Measurements from ENCODE around the gene CDK4. TPM values are rescaled to one million over a fixed set of nuclear protein-coding genes. Genes with fewer than 3 reads are reported as not detected.
A peak's percentile ranks its signal among the peaks of the same experiment; 100 is the strongest.

CDK4 gene
- total and polyA plus RNA-seq, 7 donors, result 38.0 to 105 (median 56.6) TPM

GRCh38 chr12:57743769-57744168 lies 8.3 kb downstream of the CDK4 start:
- Histone ChIP-seq H3K27ac (peak overlapping the region; percentile 97), H3K36me3 (ENCODE audit: insufficient read depth in 1 of 2, low read depth in 1 of 2) (peaks cover 11 to 29% of the 10 kb centered on the region in 2 donors), H3K27me3 (ENCODE audit: insufficient read depth in 3 of 3, low read length in 2 of 3) (peaks cover 0 to 20% (median 5%) of the 10 kb centered on the region in 3 donors), H3K9me3 (no peaks in the 10 kb centered on the region), H3K4me3 (peak overlapping the region; percentile 96), H3K4me1 (peaks cover 11% of the 10 kb centered on the region)
- intact Hi-C loops (cut with DNase I), result no loop called here
- 94 to 96% (median 96%) methylated on average over 2 of the region's 2 CpGs for WGBS, 3 donors
- no peak for TF ChIP-seq CTCF (IDR thresholded peaks at IDR 0.05)
- ATAC-seq, result no peak
- no peak for DNase-seq

- no peak for ATAC-seq
- intact Hi-C loops (cut with DNase I), result no loop called here
- 46 to 52% (median 48%) methylated on average over 14 of the region's 14 CpGs for WGBS, 3 donors
- peak in 1 of 2 donors; percentile 67 for DNase-seq
- no peaks in the 10 kb centered on the region for H3K9me3 ChIP-seq
- peak overlapping the region; percentile 16 for H3K27ac ChIP-seq
- peak overlapping the region; percentile 15 for H3K4me3 ChIP-seq
- no peak for TF ChIP-seq CTCF (IDR thresholded peaks at IDR 0.05)
- H3K27me3 ChIP-seq (ENCODE audit: insufficient read depth in 3 of 3, low read length in 2 of 3), result peaks cover 0 to 36% (median 15%) of the 10 kb centered on the region in 3 donors
- H3K36me3 ChIP-seq (ENCODE audit: insufficient read depth in 1 of 2, low read depth in 1 of 2), result peaks cover 4 to 13% of the 10 kb centered on the region in 2 donors
- H3K4me1 ChIP-seq, result peaks cover 20% of the 10 kb centered on the region
Measured at GRCh38 chr12:57741844-57742738, 10.0 kb downstream of the CDK4 start.

GRCh38 chr12:57741413-57741789 lies 10.7 kb downstream of the CDK4 start:
- intact Hi-C loops (cut with DNase I), result no loop called here
- 56 to 80% (median 57%) methylated on average over 1 of the region's 1 CpG for WGBS, 3 donors
- no peaks in the 10 kb centered on the region for H3K9me3 ChIP-seq
- TF ChIP-seq CTCF (IDR thresholded peaks at IDR 0.05), result no peak
- ATAC-seq (no peak), DNase-seq (no peak)
- peak overlapping the region; percentile 16 for H3K27ac ChIP-seq
- H3K4me3 ChIP-seq, result peak overlapping the region; percentile 15
- peaks cover 0 to 43% (median 20%) of the 10 kb centered on the region in 3 donors for H3K27me3 ChIP-seq (ENCODE audit: insufficient read depth in 3 of 3, low read length in 2 of 3)
- H3K4me1 ChIP-seq, result peaks cover 25% of the 10 kb centered on the region
- H3K36me3 ChIP-seq (ENCODE audit: insufficient read depth in 1 of 2, low read depth in 1 of 2), result peaks cover 0 to 6% of the 10 kb centered on the region in 2 donors

DNA sequence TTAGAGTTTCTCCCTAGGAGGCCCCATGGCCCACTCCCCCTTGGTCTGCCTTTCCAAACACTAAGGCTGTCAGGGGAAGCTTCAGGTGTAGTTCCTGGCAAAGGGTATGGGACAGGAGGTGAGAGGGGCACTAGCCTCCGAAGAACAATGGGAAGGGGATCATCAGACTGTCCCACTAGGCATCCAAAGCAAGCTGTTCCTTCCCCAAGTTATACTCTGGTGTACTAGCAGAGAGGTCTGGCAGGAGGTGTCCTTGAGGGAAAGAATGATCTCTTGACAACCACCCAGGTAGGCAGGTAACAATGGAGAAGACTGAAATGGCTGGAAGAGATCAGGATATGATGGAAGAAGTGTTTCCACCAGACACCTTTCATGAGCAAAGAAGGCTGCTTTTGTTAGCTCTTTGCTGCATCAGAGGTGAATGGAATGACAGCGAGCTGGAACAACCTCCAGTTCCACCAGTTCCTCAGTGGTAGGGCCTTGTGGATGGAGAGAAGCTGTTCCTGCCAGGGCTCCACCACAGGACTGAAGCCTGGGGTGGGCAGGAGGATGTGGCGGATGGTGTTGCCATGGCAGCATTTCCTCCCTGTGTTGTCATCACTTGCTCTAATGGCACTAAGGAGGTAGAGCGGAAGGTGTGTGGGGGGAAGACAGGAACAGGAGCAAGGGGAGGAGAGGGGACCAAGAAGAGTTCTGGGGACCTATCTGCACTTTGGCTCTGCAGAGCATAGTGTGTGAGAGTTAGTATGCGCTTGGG lies 11.3 kb downstream of the CDK4 start:
- ATAC-seq (no peak), DNase-seq (no peak)
- intact Hi-C loops (cut with DNase I), result no loop called here
- WGBS, 3 donors, result 58 to 66% (median 66%) methylated on average over 5 of the region's 5 CpGs
- H3K4me1 ChIP-seq, result peaks cover 28% of the 10 kb centered on the region
- no peaks in the 10 kb centered on the region for H3K9me3 ChIP-seq
- peaks cover 0 to 49% (median 23%) of the 10 kb centered on the region in 3 donors for H3K27me3 ChIP-seq (ENCODE audit: insufficient read depth in 3 of 3, low read length in 2 of 3)
- peak overlapping the region; percentile 36 for H3K27ac ChIP-seq
- H3K4me3 ChIP-seq, result no peak overlapping the region
- peaks cover 0 to under 1% of the 10 kb centered on the region in 2 donors for H3K36me3 ChIP-seq (ENCODE audit: insufficient read depth in 1 of 2, low read depth in 1 of 2)
- no peak for TF ChIP-seq CTCF (IDR thresholded peaks at IDR 0.05)
